Activated B cell treated with CpG ODN at 0.5 μM for 24 hours (primary cell): ENCODE measurements around the gene RFNG. TPM values are rescaled to one million over a fixed set of nuclear protein-coding genes. Genes with fewer than 3 reads are reported as not detected.

Experiments
- ATAC-seq: fragments of 200-7000 bp; cut with Tn5 transposase; one replicate; pipeline ENCODE4 v1.10.0; 2021; ENCODE audit warnings: low read depth, mild to moderate bottlenecking, moderate library complexity
- CTCF ChIA-PET: fragments of 350-600 bp; sonication (Branson Sonifier 250); formaldehyde crosslinking; loops from one replicate; lab custom pipeline; 2021; ENCODE audit warnings: antibody characterized with exemption; lab: Charles Lee
- POLR2A ChIA-PET: fragments of 350-600 bp; sonication (Branson Sonifier 250); formaldehyde crosslinking; loops from one replicate; lab custom pipeline; 2021; ENCODE audit warnings: antibody characterized with exemption; lab: Charles Lee
- DNase-seq: peaks from one replicate; pipeline ENCODE4 v3.0.0; 2022
- H3K27ac Mint-ChIP-seq: one replicate; pipeline ENCODE4 v1.8.0; 2020; ENCODE audit warnings: mixed read lengths
- H3K27me3 Mint-ChIP-seq: one replicate; pipeline ENCODE4 v1.8.0; 2021; ENCODE audit warnings: mixed read lengths
- H3K36me3 Mint-ChIP-seq: one replicate; pipeline ENCODE4 v1.8.0; 2021; ENCODE audit warnings: low read depth, mixed read lengths
- H3K4me1 Mint-ChIP-seq: one replicate; pipeline ENCODE4 v1.8.0; 2021; ENCODE audit warnings: mixed read lengths
- H3K4me3 Mint-ChIP-seq: one replicate; pipeline ENCODE4 v1.8.0; 2020; ENCODE audit warnings: mild to moderate bottlenecking, mixed read lengths
- H3K9me3 Mint-ChIP-seq: one replicate; pipeline ENCODE4 v1.8.0; 2020; ENCODE audit warnings: mixed read lengths
- CTCF ChIP-seq: fragments of 200-600 bp; IDR thresholded peaks from one replicate; pipeline ENCODE4 v1.8.0; 2022; ENCODE audit warnings: antibody characterized with exemption, mild to moderate bottlenecking
- intact Hi-C: fragments of 100-400 bp; cut with micrococcal nuclease; formaldehyde crosslinking; loops from one replicate; pipeline ENCODE4 v1.15.1; 2024
- total RNA-seq: library from RNA; stranded (reverse); gene quantifications from 2 replicates; pipeline ENCODE4 v1.2.3, GENCODE V29; 2022

The RFNG gene
- total RNA-seq, 1 donor from 2014 or later: 18.7 TPM

GRCh38 chr17:82012640-82013295 is 38.8 kb downstream of the RFNG start:
- no peak overlapping the region for H3K4me3 Mint-ChIP-seq
- H3K27me3 Mint-ChIP-seq: no peaks in the 10 kb centered on the region
- H3K4me1 Mint-ChIP-seq: no peaks in the 10 kb centered on the region
- DNase-seq (no peak), ATAC-seq (no peak)
- no peaks in the 10 kb centered on the region for H3K9me3 Mint-ChIP-seq
- intact Hi-C loops: no loop called here
- H3K36me3 Mint-ChIP-seq: no peaks in the 10 kb centered on the region
- TF ChIP-seq CTCF: no peak
- H3K27ac Mint-ChIP-seq: no peak overlapping the region
- ChIA-PET CTCF (no interaction called here), POLR2A (no interaction called here)

- Mint-ChIP-seq H3K4me1 (no peaks in the 10 kb centered on the region), H3K9me3 (no peaks in the 10 kb centered on the region), H3K4me3 (no peak overlapping the region), H3K27me3 (no peaks in the 10 kb centered on the region), H3K36me3 (no peaks in the 10 kb centered on the region), H3K27ac (no peak overlapping the region)
- CTCF ChIA-PET: no interaction called here
- intact Hi-C loops: no loop called here
- no peak for DNase-seq
- no peak for ATAC-seq
- POLR2A ChIA-PET: no interaction called here
- no peak for TF ChIP-seq CTCF
Observed at GRCh38 chr17:82012261-82012639, 39.4 kb downstream of the RFNG start.

GRCh38 chr17:82011617-82012187 is 39.9 kb downstream of the RFNG start:
- DNase-seq: no peak
- TF ChIP-seq CTCF: no peak
- no peak overlapping the region for H3K27ac Mint-ChIP-seq
- H3K4me1 Mint-ChIP-seq: no peaks in the 10 kb centered on the region
- no peak overlapping the region for H3K4me3 Mint-ChIP-seq
- ChIA-PET CTCF (no interaction called here), POLR2A (no interaction called here)
- H3K27me3 Mint-ChIP-seq: no peaks in the 10 kb centered on the region
- ATAC-seq: no peak
- H3K9me3 Mint-ChIP-seq: no peaks in the 10 kb centered on the region
- H3K36me3 Mint-ChIP-seq: no peaks in the 10 kb centered on the region
- intact Hi-C loops: no loop called here

GRCh38 chr17:82010575-82011525 is 40.8 kb downstream of the RFNG start:
- intact Hi-C loops: no loop called here
- no peak for TF ChIP-seq CTCF
- H3K27me3 Mint-ChIP-seq: no peaks in the 10 kb centered on the region
- no peaks in the 10 kb centered on the region for H3K36me3 Mint-ChIP-seq
- no peak overlapping the region for H3K4me3 Mint-ChIP-seq
- DNase-seq (no peak), ATAC-seq (no peak)
- H3K9me3 Mint-ChIP-seq: no peaks in the 10 kb centered on the region
- no peak overlapping the region for H3K27ac Mint-ChIP-seq
- no peaks in the 10 kb centered on the region for H3K4me1 Mint-ChIP-seq
- ChIA-PET CTCF (no interaction called here), POLR2A (no interaction called here)

GRCh38 chr17:82009413-82009812 is 42.2 kb downstream of the RFNG start:
- no peaks in the 10 kb centered on the region for H3K9me3 Mint-ChIP-seq
- no peak for DNase-seq
- no peak overlapping the region for H3K4me3 Mint-ChIP-seq
- ATAC-seq: no peak
- POLR2A ChIA-PET: no interaction called here
- no peaks in the 10 kb centered on the region for H3K4me1 Mint-ChIP-seq
- intact Hi-C loops: no loop called here
- H3K27ac Mint-ChIP-seq: no peak overlapping the region
- TF ChIP-seq CTCF: no peak
- CTCF ChIA-PET: interaction anchor here (0.6 kb wide), 1 partner anchor 20 kb away, joined by 3 read pairs; no protein-coding TSS in a partner anchor
- H3K27me3 Mint-ChIP-seq: no peaks in the 10 kb centered on the region
- H3K36me3 Mint-ChIP-seq: no peaks in the 10 kb centered on the region
